ENCODE measurements around the gene TIAM2.
"Not testable (repeated sequence)": the region's sequence is repeated elsewhere in the genome, so short reads cannot be mapped to it uniquely, and the experiment has no call there.

The TIAM2 gene

DNA sequence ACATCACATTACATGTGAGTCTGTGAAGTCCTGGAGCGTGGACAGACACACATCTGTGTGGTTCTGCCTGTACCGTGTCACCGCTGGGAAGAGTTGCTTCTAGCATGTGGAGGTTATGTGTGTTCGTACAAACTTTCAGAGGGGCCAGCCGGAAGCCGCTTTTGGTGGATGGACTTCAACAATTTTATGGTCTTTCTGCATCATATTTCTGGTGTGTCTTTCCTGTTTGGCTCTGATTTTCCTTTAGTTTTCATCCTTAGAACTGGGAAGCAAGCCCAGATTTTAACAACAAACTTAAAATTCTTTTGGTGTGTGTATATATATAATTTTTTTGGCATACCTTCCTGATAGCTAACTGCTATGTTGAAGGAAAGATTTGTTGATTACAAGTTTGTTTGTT lies 71.2 kb downstream of the TIAM2 start:
- no peak for DNase-seq

DNA sequence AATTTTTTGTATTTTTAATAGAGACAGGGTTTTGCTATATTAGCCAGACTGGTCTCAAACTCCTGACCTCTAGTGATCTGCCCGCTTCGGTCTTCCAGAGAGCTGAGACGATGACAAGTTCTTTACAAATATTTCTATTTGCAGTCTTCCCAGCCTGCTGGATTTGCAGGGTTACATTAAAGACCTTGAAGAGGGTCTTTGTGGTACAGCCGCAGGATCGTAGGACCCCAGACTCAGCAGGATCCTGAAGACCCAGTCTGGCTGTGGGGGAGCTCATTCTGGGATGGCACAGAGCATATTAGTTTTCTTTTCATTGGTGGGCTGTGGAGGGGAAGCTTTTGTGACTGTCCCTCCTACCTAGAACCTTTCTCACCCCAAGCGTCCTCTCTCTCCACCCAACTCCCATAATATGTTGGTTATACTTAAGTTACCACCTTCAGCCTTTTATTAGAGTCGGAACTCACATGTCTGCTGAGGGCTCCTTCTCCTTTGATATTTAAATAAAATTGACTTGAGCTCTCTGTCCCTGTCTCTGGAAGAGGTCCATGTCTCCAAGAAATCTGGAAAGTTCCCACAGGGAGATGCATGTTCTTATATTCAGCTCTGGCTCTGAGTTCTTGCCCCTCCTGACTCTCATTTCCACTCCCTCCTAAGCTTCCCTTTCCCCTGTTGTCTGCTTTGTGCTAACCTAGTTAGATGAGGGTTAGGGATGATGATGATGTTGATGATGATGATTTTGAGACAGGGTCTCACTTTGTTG lies 72.0 kb downstream of the TIAM2 start:
- DNase-seq: no peak

DNA sequence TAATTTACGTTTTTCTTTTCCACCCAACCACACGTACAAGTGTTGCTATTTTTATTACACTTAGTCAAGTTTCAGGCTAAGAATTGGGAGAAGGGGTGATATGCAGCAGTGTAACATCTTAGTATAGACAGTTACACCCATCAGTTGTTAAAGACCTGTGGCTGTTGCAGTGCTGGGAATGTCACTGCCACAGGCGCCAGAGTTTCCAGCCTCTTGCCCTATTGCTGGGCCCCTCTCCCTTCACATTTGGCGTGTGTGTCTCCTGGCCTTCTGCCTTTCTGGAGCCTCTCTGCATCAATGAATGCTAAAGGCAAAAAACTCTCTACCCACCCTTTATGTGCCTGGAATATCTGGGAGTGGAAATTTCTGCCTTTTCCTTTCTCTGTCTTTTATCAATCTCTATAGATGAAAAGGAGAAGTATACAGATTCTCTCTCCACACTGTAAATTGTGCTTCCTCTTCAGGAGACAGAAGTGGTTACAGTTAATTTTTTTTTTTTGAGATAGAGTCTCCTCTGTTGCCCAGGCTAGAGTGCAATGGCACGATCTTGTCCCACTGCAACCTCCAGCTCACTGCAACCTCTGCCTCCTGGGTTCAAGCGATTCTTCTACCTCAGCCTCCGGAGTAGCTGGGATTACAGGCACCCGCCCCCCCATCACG lies 73.0 kb downstream of the TIAM2 start:
- DNase-seq: no peak

DNA sequence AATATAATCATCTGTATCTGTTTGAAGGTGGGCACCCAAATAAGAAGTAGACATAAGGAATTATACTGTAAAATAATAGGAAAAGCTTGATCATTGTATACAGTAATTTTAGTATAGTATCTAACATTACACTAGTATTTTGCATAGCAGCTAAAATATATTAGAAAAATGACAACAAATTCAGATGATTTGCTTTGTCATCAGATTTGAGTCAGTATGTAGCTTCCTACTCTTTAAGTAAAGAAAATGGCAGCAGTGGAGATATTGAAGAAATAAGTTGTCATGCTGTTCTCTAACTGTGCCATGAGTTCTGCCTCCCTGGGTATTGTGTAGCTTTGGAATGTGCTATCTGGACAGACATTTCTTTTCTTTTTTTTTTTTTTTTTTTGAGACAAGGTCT lies 74.4 kb downstream of the TIAM2 start:
- no peak for DNase-seq

DNA sequence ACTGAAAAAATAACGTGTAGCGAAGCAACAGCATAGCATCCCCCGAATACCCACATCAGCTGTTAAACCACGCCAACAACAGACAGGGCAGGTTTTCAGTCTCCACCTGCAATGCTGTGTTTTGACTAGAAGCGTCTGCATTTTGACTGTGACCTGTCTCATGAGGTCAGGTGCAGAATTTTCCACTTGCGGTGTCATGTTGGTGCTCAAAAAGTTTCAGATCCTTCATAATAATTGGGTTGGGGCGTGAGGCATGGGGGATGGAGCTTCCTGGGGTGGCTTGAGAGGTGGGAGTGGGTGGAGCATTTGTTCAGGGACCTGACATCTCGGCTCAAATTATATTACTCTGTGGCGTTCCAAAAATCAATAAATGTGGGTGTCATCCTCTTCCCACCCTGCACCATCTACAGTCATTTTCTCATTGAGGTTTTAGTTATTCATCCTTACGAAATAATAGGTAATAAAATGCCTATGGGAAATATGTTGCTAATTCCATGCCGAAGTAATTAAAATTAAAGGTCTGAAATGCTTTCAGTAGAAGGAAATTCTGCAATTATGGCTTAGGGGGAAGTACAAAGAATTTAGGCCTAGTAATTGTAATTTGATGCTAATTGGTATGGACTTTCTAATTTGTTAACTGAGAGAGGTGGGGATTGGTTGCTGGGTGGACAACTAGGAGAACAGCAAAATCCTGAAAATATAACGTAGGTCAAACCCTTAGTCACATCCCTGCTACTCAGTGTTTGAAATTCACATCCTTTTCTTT lies 81.0 kb downstream of the TIAM2 start:
- no peak for DNase-seq

DNA sequence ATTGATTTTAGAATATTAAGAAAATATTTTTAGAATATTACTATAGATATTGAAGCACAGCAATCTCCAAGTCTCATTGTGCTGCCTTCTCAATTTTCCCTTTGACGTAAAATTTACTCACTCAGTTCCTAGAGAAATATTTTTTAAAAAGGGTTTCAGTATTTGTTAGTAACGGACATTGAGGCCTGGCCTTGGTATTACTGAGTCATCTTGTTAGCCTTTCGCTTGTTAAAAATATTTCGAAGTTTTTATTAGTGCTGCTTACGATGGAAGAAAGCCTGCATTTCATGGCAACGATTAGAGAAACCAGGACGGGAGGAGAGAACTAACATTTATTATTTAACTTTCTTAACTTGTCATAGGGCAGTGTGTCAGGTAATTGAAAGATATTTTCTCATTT lies 82.2 kb downstream of the TIAM2 start:
- no peak for DNase-seq

DNA sequence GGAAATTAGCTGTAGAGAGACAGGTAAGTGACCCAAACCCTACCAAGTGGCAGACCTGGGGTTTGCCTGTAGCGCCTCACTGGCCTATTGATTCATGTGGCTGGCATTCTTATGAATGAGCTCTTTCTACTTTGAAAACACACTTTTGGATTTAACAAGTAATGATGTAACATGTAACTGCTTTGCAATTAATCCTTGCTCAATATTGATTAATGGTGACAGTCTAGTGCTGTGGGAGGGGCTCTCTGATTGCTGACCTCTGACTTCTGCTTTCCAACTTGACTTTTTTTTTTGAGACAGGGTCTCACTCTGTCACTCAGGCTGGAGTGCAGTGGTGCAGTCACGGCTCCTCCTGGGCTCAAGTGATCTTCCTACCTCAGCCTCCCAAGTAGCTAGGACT lies 82.7 kb downstream of the TIAM2 start:
- DNase-seq: no peak

DNA sequence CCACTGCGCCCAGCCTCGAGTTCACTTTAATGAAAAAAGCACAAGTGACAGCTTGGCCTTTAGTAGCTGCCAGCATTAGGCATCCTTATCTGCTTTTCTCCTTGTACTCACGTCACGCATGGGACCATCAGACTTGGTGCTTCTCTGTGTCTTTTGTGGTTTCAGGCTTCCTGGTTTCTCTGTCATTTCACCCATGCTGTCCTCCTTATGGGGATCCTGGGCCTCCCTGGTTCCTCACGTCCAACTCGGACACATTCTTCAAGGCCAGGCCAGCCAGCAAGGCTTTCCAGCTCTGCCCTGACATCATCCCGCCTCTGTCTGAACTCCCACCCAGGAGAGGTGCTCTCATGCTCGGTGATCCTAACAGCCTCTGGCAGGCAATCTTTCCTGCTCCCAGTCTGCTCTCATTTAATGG lies 83.2 kb downstream of the TIAM2 start:
- DNase-seq: no peak

DNA sequence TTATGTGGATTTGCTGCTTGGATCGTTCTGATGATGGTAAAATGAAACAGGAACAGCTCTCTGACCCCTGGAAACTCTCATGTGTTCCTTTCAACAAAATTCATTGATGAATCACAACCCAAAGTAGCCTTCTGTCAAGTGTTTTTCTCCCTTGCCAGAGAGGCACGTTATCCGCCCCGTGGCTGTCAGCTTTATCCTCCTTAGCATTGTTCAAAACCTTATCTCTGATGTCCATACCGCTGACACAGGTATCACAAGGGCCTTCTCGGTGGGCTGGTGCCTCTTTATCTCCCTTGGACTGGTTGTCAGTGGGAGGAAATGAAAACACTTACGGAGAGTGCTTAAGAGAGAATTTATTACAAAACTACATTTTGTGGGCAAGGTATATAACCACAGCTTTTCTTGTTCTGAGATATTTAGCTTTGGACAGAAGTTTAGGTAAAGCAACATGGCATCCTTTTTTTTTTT lies 84.9 kb downstream of the TIAM2 start:
- DNase-seq: no peak

DNA sequence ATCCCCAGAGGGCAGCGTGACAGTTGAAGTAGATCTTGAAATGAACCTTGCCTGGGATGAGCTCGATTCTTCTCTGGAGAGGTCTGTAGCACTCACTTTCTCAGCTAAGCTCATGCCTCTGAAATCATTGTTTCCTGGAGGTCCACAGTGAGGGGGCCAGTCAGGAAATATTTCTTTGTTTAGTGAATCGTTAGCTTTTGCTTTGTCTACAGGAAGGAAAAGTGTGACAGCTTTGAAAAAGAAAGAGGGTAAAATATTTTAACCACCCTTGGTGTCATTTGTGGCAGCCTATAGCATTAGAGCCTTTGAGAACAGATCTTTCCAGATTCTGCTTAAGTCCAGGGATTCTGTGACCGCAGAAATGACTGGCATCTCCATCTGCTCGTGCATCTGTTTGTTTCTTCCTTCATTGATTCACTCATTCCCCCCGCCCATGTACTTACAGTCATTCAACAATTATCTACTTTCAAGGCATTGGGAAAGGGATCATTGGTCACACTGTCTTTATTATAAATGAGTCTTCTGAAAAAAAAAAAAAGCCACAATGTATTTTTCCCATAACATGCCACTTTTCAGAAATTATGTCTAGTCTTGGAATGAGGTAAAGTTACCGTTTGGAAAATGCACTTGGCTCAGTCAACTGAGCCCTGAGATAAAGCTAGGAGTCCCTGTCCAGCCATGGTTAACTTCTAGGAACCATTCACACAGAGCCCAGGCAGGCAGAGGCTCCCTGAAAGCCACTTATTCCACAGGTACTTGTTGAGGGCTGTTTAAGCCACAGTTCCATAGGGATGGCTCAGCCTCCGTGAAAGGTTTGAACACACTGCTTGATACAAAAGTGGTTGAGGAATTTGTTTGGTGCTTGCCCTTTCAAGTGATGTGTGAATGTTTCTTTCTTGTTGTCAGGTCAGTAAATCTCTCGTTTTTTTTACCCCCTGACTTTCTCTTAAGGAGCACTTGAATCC lies 86.0 kb downstream of the TIAM2 start:
- DNase-seq: no peak

DNA sequence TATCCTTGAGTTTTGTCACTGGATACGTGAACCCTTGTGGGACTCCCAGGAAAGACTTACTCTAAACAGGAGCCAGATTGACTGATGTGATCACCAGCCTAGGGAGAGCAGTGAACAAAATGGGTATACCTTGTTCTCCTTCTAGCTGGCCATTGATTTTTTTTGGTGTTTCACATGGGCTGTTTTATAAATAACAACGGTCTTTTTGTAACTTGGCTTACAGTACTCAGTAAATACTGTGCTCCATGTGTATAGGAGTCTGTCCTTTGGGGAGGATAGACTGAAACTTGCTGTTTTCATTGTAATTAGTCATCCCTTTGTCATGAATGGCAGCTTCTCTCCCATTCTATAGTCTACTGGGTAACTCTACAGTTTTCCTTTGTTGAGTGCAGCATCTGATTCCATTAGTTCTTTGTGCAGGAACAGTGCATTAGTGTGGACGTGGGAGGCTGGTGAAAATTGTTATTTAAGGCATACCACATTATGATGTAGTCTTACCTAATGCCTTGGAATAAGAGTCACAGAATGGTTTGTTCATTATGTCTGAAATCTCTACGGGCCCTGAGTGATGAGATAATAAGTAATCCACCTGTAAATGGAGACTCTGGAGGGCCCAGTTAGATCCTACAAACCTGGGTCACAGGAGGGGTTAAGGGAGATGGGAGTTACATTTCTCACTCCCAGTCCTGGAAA lies 89.5 kb downstream of the TIAM2 start:
- DNase-seq: no peak

DNA sequence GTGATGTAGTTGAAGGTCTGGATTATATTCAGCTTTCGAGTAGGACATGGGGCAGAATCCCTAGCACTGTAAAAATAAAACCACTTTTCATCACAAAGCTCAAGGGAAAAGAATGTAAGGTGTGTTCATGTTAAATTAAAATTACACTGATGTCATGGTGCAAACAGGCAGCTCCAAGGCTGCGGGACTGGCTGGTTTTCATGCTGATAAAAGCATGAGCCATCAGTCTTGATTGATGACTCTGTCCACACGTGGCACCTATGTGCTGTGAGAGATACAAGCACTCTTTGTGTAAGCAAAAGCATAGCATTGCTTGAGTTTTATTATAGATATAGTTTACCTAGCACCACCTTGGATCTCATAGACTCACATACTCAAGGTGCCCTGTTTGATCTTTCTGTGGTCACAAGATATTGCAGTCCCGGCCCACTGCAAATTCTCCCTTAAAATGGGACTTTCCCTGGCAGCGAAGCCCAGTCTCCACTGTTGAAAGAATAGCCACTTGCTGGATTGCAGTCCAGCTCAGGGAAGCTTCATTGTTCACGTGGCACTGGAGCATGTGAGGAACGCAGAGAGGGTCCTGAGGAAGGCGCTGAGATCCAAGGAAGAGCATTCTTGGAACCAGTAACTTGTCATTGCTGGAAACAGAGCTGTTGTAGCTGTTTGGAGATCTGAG lies 90.6 kb downstream of the TIAM2 start:
- no peak for DNase-seq

DNA sequence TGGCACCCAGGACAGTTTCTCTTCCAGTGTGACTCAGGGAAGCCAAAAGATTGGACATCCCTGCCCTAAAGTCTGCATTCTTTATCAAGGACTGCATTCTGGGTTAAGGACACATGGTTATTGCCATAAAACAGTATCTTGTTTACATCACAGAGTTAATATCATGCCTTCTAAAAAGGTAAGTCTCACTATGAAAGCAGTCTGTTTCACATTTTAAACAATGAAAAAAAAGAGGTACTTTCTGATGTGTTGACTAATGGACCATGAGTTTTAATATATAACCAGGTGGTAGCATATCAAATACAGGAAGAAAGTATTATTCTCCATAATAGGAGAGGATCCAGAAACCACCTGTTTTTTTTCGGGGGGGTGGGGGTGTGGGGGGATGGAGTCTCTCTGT lies 93.7 kb downstream of the TIAM2 start:
- no peak for DNase-seq

DNA sequence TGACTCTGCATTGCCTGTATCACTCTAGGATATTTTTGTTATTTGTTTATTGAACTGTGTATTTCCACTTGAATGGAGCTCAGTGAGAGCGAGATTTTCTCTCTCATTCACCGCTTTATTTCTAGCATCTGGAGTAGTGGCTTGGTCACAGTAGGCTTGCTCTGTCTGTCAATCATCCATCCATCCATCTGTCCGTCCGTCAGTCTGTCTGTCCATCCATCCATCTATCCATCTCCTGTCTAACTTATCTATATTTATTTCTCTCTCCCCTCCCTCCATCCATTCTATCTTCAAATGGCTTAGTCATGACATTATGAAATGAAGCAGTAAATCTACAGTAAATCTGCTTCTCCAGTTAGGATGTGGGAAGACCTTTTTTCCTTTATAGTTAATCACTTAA lies 94.6 kb downstream of the TIAM2 start:
- DNase-seq: no peak

DNA sequence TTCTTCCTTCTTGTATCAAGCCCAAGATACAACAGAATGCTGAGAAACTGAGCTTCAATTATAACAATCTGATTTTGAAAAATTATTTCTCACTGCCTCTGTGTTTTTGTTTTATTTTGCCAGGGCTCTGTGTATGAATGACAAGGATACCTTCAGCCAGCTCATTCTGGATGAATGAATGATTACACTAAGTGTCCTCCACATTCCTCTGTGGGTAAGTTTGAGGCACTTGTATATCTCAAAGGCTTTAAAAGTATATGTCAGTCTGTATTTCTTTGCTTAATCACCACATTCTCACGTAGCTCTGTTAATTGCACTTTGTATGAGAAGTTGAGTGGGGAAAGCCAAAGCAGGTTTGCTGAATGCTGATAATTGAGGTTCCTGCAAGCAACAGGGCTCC lies 95.1 kb downstream of the TIAM2 start:
- DNase-seq: no peak

DNA sequence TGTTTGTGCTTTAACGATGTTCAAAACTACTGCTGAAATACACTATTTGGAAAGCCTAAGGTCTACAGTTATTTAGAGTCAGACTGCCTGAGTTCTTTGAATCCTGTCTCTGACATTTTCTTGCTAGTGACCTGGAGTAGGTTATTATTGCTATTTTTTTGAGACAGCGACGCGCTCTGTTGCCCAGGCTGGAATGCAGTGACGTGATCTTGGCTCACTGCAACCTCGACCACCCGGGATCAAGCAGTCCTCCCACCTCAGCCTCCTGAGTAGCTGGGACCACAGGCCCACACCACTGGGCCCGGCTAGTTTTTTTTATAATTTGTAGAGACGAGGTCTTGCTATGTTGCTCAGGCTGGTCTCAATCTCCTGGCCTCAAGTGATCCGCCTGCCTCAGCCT lies 96.6 kb downstream of the TIAM2 start:
- DNase-seq: no peak

DNA sequence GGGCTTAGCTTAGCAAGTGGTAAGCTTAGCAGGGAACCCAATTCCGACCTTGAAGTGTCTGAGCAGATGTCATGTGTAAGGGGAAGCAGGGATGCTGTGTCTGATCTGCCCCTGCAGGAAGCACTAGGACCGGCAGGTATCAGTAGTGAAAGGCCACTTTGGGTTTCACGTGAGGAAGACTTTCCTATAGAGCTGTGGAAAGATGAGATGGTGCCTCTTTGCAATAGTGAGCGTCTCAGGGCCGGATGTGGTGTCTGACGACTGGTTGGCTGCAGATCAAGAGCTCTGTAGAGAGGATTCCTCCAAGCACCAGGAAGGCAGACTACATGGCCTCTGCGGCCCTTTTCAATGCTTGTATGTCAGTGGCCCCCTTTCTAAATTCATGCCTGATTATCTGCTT lies 98.3 kb downstream of the TIAM2 start:
- no peak for DNase-seq

DNA sequence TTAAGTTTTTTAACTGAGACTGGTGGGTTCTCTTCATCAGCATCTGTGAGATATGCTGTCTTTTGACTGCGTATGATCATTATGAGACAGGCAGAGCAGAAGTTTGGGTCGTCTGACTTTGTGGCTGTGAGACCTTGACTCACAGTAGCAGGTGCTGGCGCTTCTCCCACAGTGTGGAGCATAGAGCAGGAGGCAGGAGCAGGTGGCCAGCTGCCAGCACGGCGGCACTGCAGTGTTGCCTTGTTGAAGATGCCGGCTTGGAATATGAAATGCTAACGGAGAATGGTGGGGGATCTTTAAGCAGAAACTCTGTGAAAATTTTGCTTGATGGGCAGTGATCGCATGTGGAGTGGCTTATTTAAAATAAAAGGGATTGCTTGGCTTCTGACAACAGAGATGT lies 105.0 kb downstream of the TIAM2 start:
- peak; percentile 51 for DNase-seq

DNA sequence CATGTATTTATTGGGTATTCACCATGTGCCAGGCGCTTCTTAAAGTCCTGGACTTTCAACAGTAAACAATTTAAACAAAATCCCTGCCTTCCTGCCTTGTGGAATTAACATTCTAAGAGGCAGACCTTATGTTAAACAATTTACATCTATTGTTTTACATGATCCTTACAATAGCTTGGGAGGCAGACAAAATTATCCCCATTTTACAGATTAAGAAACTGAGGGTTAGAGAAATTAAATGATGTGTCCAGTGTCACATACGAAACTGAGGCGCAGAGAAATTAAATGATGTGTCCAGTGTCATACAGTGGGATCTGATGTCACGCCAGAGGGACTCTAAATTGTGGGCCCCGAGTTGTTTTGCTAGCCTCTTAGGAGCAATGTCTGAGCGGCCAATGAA lies 105.5 kb downstream of the TIAM2 start:
- no peak for DNase-seq

DNA sequence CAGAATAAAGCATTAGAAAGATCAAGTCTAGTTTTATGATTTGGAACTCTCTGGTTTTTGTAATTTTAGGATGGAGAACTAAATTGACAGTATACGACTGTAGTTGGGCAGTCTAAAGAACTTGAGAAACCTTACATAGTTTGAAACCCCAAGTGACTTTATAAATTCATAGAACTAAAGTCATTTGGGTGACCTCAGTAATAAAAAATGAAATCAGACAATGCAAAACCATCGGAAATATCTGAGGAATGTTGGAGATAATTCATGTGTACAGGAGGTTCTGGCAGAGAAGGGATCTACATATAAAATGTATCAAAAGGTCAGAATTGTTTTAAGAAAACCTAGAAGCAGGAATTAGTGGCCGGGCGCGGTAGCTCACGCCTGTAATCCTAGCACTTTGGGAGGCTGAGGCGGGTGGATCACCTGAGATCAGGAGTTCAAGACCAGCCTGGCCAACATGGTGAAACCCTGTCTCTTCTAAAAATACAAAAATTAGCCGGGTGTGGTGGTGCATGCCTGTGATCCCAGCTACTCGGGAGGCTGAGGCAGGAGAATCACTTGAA lies 108.0 kb downstream of the TIAM2 start:
- not testable (repeated sequence) for DNase-seq

DNA sequence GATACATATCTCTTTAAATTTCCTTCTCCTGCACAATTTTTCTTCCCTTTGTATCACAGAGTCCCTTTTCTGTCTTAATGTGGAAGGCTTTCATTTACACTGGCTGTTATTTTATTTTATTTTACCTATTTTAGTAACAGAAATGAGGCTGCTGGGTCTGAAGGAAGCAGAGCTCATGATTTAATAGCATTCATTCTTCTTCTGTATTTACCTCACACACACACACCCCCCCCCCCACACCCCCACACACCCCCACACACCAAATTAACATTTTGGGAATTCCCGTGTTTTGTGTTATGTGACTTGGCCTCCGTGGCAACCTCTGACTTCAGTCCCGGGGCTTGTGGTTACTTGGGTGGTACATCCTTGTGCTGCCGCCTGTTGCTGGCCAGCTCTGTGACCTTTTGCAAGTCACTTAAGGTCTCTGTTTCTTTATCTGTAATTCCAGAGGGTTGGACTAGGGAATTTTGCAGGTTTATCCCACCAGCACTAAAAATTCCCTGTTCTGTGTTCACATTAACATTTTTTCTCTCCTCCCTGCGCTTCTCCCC lies 108.8 kb downstream of the TIAM2 start:
- no peak for DNase-seq

All from NCI-H774 (cell line).